Spinal cord (tissue), 10 donors: ENCODE results near the gene AGFG1. TPM values are rescaled to one million over a fixed set of nuclear protein-coding genes. Genes with fewer than 3 reads are reported as not detected.
"Not testable (repeated sequence)": the region's sequence is repeated elsewhere in the genome, so short reads cannot be mapped to it uniquely, and the experiment has no call there.

Source experiments
- DNase-seq, 6 donors: peaks; one replicate each; pipeline versions ENCODE4 v3.0.0 to v3.0.0-alpha.2; 2013 to 2015; ENCODE audit warnings: low spot score in 6 of 6, low read depth in 4 of 6
- H3K27ac ChIP-seq: one replicate; pipeline ENCODE4 v1.5.1; 2013; ENCODE audit warnings: low read depth, low read length, control low read depth
- H3K27me3 ChIP-seq: one replicate; pipeline ENCODE4 v1.6.1; 2013; ENCODE audit warnings: low read length; ENCODE audit not compliant: control insufficient read depth, insufficient read depth
- H3K36me3 ChIP-seq: one replicate; pipeline ENCODE4 v1.6.1; 2013; ENCODE audit warnings: low read length; ENCODE audit not compliant: control insufficient read depth, insufficient read depth
- H3K4me1 ChIP-seq: one replicate; pipeline ENCODE4 v1.6.1; 2013; ENCODE audit warnings: low read length; ENCODE audit not compliant: control insufficient read depth, insufficient read depth
- H3K4me3 ChIP-seq: one replicate; pipeline ENCODE4 v1.5.1; 2013; ENCODE audit warnings: low read depth, low read length, control low read depth
- H3K9me3 ChIP-seq: one replicate; pipeline ENCODE4 v1.6.1; 2013; ENCODE audit warnings: low read length; ENCODE audit not compliant: control insufficient read depth, insufficient read depth
- WGBS: methylation state at CpG from one replicate; pipeline ENCODE4 v1.1.5; 2013; ENCODE audit warnings: missing lambda C conversion rate; ENCODE audit not compliant: insufficient coverage; 5-methylcytosine and 5-hydroxymethylcytosine counted together
- polyA plus RNA-seq, 2 donors: library from polyadenylated mRNA; unstranded; fragments of 120-200 nt; gene quantifications; one replicate each; pipeline ENCODE4 v1.2.1, GENCODE V29; 2013; ENCODE audit not compliant: insufficient read length in 2 of 2
- total RNA-seq, 2 donors: library from RNA; depleted of rRNA in 1 of 2; stranded (reverse); fragments of 120-200 nt in 1 of 2; fragments of >200 nt in 1 of 2; gene quantifications; one replicate each; pipeline versions ENCODE4 v1.2.3 to v1.2.4, GENCODE V29; 2013 to 2014
- donor health status: healthy.

Gene AGFG1
- total and polyA plus RNA-seq, 4 donors, result 72.4 to 113 (median 82.3) TPM

- Histone ChIP-seq H3K4me1 (no peaks in the 10 kb centered on the region), H3K27me3 (no peaks in the 10 kb centered on the region), H3K27ac (no peak overlapping the region), H3K4me3 (no peak overlapping the region), H3K36me3 (no peaks in the 10 kb centered on the region), H3K9me3 (no peaks in the 10 kb centered on the region)
- no CpG with 5 or more reads among the region's 1 CpG for WGBS
- no peak for DNase-seq
Observed at GRCh38 chr2:227579791-227580190, 107.8 kb downstream of the AGFG1 start.

GRCh38 chr2:227582369-227582768, 110.4 kb downstream of the AGFG1 start:
- no peak overlapping the region for H3K27ac ChIP-seq
- H3K4me1 ChIP-seq, result no peaks in the 10 kb centered on the region
- no peaks in the 10 kb centered on the region for H3K36me3 ChIP-seq
- H3K9me3 ChIP-seq, result no peaks in the 10 kb centered on the region
- DNase-seq, result no peak
- no peaks in the 10 kb centered on the region for H3K27me3 ChIP-seq
- no peak overlapping the region for H3K4me3 ChIP-seq

GRCh38 chr2:227592694-227593387, 120.9 kb downstream of the AGFG1 start:
- DNase-seq, result no peak
- Histone ChIP-seq H3K36me3 (no peaks in the 10 kb centered on the region), H3K4me3 (no peak overlapping the region), H3K27me3 (no peaks in the 10 kb centered on the region), H3K27ac (no peak overlapping the region), H3K4me1 (no peaks in the 10 kb centered on the region), H3K9me3 (no peaks in the 10 kb centered on the region)
- no CpG with 5 or more reads among the region's 1 CpG for WGBS

GRCh38 chr2:227595797-227596196, 123.8 kb downstream of the AGFG1 start:
- Histone ChIP-seq H3K9me3 (no peaks in the 10 kb centered on the region), H3K27ac (no peak overlapping the region), H3K36me3 (no peaks in the 10 kb centered on the region), H3K27me3 (no peaks in the 10 kb centered on the region), H3K4me1 (no peaks in the 10 kb centered on the region), H3K4me3 (no peak overlapping the region)
- no peak for DNase-seq
- WGBS, result 71% methylated on average over 1 of the region's 4 CpGs

GRCh38 chr2:227597036-227597435, 125.1 kb downstream of the AGFG1 start:
- DNase-seq, result no peak
- H3K9me3 ChIP-seq, result no peaks in the 10 kb centered on the region
- H3K4me1 ChIP-seq, result no peaks in the 10 kb centered on the region
- no peaks in the 10 kb centered on the region for H3K27me3 ChIP-seq
- H3K36me3 ChIP-seq, result no peaks in the 10 kb centered on the region
- H3K4me3 ChIP-seq, result no peak overlapping the region
- no peak overlapping the region for H3K27ac ChIP-seq

- H3K4me1 ChIP-seq, result no peaks in the 10 kb centered on the region
- DNase-seq, result no peak
- no peak overlapping the region for H3K27ac ChIP-seq
- WGBS, result 67% methylated on average over 4 of the region's 4 CpGs
- no peak overlapping the region for H3K4me3 ChIP-seq
- H3K27me3 ChIP-seq, result no peaks in the 10 kb centered on the region
- H3K36me3 ChIP-seq, result no peaks in the 10 kb centered on the region
- H3K9me3 ChIP-seq, result no peaks in the 10 kb centered on the region
Observed at GRCh38 chr2:227597998-227598397, 126.0 kb downstream of the AGFG1 start.

GRCh38 chr2:227598835-227599503, 127.0 kb downstream of the AGFG1 start, which contains the start of gene SCYGR2:
TSS of gene SCYGR2 (plus strand) at chr2:227598893. CDS start at chr2:227598893, 0 bp downstream.
- not testable (repeated sequence) for DNase-seq, H3K4me3 ChIP-seq, H3K4me1 ChIP-seq, H3K27ac ChIP-seq, H3K27me3 ChIP-seq, H3K36me3 ChIP-seq, H3K9me3 ChIP-seq
- WGBS, result 82% methylated on average over 12 of the region's 16 CpGs

GRCh38 chr2:227602358-227602757, 130.4 kb downstream of the AGFG1 start:
- H3K9me3 ChIP-seq, result no peaks in the 10 kb centered on the region
- DNase-seq, result no peak
- H3K4me1 ChIP-seq, result no peaks in the 10 kb centered on the region
- H3K27me3 ChIP-seq, result no peaks in the 10 kb centered on the region
- H3K36me3 ChIP-seq, result no peaks in the 10 kb centered on the region
- no CpG with 5 or more reads among the region's 3 CpGs for WGBS
- no peak overlapping the region for H3K4me3 ChIP-seq
- no peak overlapping the region for H3K27ac ChIP-seq

GRCh38 chr2:227606476-227606875, 134.5 kb downstream of the AGFG1 start:
- Histone ChIP-seq H3K27me3 (no peaks in the 10 kb centered on the region), H3K36me3 (no peaks in the 10 kb centered on the region), H3K4me1 (no peaks in the 10 kb centered on the region), H3K27ac (no peak overlapping the region), H3K4me3 (no peak overlapping the region), H3K9me3 (no peaks in the 10 kb centered on the region)
- no peak for DNase-seq
- no CpG with 5 or more reads among the region's 1 CpG for WGBS

GRCh38 chr2:227607941-227608340, 136.0 kb downstream of the AGFG1 start:
- H3K27me3 ChIP-seq, result no peaks in the 10 kb centered on the region
- H3K27ac ChIP-seq, result no peak overlapping the region
- H3K36me3 ChIP-seq, result no peaks in the 10 kb centered on the region
- H3K4me1 ChIP-seq, result no peaks in the 10 kb centered on the region
- DNase-seq, result no peak
- no peak overlapping the region for H3K4me3 ChIP-seq
- 81% methylated on average over 2 of the region's 3 CpGs for WGBS
- no peaks in the 10 kb centered on the region for H3K9me3 ChIP-seq
